Measurements from ENCODE around the gene NDOR1. TPM values are rescaled to one million over a fixed set of nuclear protein-coding genes. Genes with fewer than 3 reads are reported as not detected.

Gene NDOR1
- total RNA-seq, 4 donors from 2014 or later: 4.5 to 14.9 TPM; not detected in 2

GRCh38 chr9:137206602-137207001 lies 1.1 kb downstream of the NDOR1 start:
- H3K4me1 ChIP-seq: peaks cover 9 to 15% of the 10 kb centered on the region in 2 donors
- peak overlapping the region in 1 of 2 donors; percentile 86 for H3K4me3 ChIP-seq
- H3K9me3 ChIP-seq: no peaks in the 10 kb centered on the region
- no peak overlapping the region for H3K27ac ChIP-seq
- no peaks in the 10 kb centered on the region for H3K27me3 ChIP-seq
- no peaks in the 10 kb centered on the region for H3K36me3 ChIP-seq
- TF ChIP-seq POLR2A (IDR thresholded peaks at IDR 0.05): no peak
- no peak for TF ChIP-seq CTCF (IDR thresholded peaks at IDR 0.05)
- intact Hi-C loops (cut with DNase I; ENCODE audit: low total_unique reads): no loop called here
- DNase-seq: no peak

DNA sequence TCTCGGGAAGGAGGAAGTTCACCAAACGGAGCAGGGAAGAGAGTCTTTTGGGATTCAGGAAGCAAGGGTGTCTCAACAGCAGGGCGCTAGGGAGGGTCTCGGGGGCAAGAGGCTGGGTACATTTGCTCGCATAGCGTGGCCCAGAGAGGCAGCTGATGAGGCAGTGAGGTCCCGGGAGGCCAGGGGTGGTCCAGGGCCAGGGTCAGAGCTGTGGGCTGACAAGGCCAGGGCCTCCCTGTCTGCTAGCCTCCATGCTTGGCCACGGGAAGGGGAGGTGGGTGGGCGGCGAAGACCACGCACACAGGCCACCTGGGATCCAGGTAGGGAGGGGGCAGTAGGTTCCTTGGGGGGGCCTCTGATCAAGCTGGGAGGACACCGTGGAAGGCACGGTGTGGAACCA lies 6.0 kb downstream of the NDOR1 start:
- no peaks in the 10 kb centered on the region for H3K27me3 ChIP-seq
- no peak overlapping the region for H3K27ac ChIP-seq
- no peak for TF ChIP-seq POLR2A (IDR thresholded peaks at IDR 0.05)
- TF ChIP-seq CTCF (IDR thresholded peaks at IDR 0.05): no peak
- H3K9me3 ChIP-seq: no peaks in the 10 kb centered on the region
- H3K4me3 ChIP-seq: no peak overlapping the region
- H3K36me3 ChIP-seq: no peaks in the 10 kb centered on the region
- intact Hi-C loops (cut with DNase I; ENCODE audit: low total_unique reads): no loop called here
- peaks cover 0 to under 1% of the 10 kb centered on the region in 2 donors for H3K4me1 ChIP-seq
- DNase-seq: no peak

GRCh38 chr9:137212520-137212919 lies 7.0 kb downstream of the NDOR1 start:
- Histone ChIP-seq H3K4me3 (no peak overlapping the region), H3K9me3 (no peaks in the 10 kb centered on the region), H3K27me3 (no peaks in the 10 kb centered on the region), H3K36me3 (no peaks in the 10 kb centered on the region), H3K27ac (no peak overlapping the region), H3K4me1 (peaks cover 0 to 1% of the 10 kb centered on the region in 2 donors)
- intact Hi-C loops (cut with DNase I; ENCODE audit: low total_unique reads): no loop called here
- no peak for DNase-seq
- no peak for TF ChIP-seq POLR2A (IDR thresholded peaks at IDR 0.05)
- no peak for TF ChIP-seq CTCF (IDR thresholded peaks at IDR 0.05)

DNA sequence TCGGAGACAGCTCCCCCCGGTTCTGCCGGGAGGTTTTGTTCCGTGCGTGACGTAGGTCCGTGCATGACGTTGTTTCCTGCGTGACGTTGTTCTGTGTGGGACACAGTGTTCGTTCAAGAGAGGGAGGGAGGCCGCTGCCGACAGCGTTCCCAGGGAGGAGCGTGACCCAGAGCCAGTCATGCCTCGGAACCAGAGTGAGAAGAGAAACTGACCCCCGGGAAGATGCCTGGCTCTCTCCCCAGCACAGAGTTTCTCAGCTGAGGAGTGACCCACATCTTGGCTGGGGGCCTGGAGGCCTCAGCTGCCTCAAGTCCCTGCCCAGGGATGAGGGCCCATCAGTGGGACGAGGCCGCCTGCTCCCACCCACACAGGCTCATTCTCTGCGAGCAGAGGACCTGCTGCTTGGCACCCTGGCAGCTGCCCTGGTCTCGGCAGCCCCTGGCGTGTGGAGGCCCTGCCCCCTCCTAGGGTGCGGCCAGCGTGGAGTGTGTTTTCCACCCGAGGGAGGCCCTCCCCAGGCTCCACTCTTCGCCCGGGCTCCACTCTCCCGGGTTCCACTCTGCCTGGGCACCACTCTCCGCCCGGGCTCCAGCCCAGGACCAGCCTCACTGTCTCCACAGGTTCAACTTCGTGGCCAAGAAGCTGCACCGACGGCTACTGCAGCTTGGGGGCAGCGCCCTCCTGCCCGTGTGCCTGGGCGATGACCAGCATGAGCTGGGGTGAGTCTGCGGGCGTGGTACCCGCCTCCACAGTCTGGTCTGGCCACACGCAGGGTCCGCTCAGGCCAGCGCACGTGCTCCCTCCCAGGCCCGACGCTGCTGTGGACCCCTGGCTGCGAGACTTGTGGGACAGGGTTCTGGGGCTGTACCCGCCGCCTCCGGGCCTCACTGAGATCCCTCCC lies 7.9 kb downstream of the NDOR1 start:
- TF ChIP-seq CTCF (IDR thresholded peaks at IDR 0.05) (no peak), POLR2A (IDR thresholded peaks at IDR 0.05) (no peak)
- no peaks in the 10 kb centered on the region for H3K36me3 ChIP-seq
- no peak for DNase-seq
- intact Hi-C loops (cut with DNase I; ENCODE audit: low total_unique reads): no loop called here
- H3K27ac ChIP-seq: no peak overlapping the region
- no peak overlapping the region for H3K4me3 ChIP-seq
- no peaks in the 10 kb centered on the region for H3K9me3 ChIP-seq
- peaks cover 0 to 6% of the 10 kb centered on the region in 2 donors for H3K4me1 ChIP-seq
- no peaks in the 10 kb centered on the region for H3K27me3 ChIP-seq

DNA sequence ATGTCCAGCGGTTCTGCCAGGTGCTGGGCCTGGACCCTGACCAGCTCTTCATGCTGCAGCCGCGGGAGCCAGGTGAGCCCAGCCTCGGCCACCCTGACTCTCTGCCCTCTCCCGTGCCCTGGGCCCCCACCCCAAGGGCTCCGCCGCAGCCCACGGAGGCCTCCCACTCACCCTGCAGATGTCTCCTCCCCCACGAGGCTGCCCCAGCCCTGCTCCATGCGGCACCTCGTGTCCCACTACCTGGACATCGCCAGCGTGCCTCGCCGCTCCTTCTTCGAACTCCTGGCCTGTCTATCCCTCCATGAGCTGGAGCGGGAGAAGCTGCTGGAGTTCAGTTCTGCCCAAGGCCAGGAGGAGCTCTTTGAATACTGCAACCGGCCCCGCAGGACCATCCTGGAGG lies 9.1 kb downstream of the NDOR1 start:
- no peak for TF ChIP-seq CTCF (IDR thresholded peaks at IDR 0.05)
- TF ChIP-seq POLR2A (IDR thresholded peaks at IDR 0.05): no peak
- intact Hi-C loops (cut with DNase I; ENCODE audit: low total_unique reads): no loop called here
- no peaks in the 10 kb centered on the region for H3K9me3 ChIP-seq
- no peak overlapping the region for H3K4me3 ChIP-seq
- no peaks in the 10 kb centered on the region for H3K27me3 ChIP-seq
- H3K27ac ChIP-seq: no peak overlapping the region
- no peaks in the 10 kb centered on the region for H3K36me3 ChIP-seq
- no peak for DNase-seq
- peaks cover 0 to 6% of the 10 kb centered on the region in 2 donors for H3K4me1 ChIP-seq
